HCEC 1CT (cell line): ENCODE results near the gene VPS35L.
A peak's percentile ranks its signal among the peaks of the same experiment; 100 is the strongest.
"Not testable (repeated sequence)": the region's sequence is repeated elsewhere in the genome, so short reads cannot be mapped to it uniquely, and the experiment has no call there.

Source experiments
- DNase-seq: peaks from one replicate; pipeline ENCODE4 v3.0.0-alpha.2; 2017

VPS35L gene

GRCh38 chr16:19660432-19660831 lies 104.9 kb downstream of the VPS35L start:
- no peak for DNase-seq

DNA sequence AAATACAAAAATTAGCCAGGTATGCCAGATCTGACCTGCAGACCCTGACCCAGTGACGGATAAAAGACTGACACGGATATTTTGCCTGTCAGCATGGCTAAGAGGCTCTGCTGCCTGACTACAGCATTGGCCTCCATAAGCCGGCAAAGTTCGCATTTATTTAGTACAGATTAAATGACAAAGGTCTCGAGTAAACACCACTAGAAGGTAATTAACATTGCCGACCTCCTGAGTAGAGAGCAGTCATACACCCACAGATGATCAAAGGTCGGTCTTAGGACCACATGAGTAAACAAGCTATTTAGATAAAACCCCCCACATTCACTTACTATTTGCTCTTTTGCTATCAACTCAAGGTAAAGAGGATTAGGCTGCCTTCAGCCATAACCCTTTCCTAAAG lies 106.8 kb downstream of the VPS35L start:
- DNase-seq: no peak

- DNase-seq: no peak
These were observed 108.7 kb downstream of the VPS35L start for GRCh38 chr16:19664166-19664565.

DNA sequence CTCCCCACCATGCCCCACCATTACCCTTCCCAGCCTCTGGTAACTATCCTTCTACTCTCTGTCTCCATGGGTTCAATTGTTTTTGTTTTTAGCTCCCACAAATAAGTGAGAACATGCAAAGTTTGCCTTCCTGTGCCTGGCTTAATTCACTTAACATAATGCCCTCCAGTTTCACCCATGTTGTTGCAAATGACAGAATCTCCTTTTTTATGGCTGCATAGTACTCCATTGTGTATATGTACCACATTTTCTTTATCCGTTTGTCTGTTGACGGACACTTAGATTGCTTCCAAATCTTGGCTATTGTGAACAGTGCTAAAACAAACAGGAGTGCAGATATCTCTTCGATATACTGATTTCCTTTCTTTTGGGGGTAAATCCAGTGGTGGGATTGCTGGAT lies 109.8 kb downstream of the VPS35L start:
- DNase-seq: not testable (repeated sequence)

DNA sequence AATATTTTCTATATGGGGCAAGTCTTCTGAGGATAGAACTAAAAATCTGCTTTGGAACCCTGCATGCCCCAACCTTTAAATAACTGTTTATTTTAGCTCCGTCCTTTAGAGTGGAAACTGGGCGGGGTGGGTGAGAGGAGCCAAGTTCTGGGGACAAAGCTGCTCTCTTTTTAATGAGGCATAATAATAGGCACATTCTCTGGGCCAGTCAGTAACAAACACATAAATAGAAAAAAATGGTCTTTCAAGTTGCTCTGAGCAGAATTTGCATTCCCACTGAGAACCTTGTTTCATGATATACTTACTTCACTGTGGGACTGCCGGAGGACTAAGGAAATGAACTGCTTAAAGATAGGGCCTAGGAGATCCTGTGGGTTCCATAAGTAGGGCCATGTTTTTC lies 111.0 kb downstream of the VPS35L start:
- DNase-seq: no peak

- no peak for DNase-seq
These were observed 116.9 kb downstream of the VPS35L start for GRCh38 chr16:19672378-19672777.

DNA sequence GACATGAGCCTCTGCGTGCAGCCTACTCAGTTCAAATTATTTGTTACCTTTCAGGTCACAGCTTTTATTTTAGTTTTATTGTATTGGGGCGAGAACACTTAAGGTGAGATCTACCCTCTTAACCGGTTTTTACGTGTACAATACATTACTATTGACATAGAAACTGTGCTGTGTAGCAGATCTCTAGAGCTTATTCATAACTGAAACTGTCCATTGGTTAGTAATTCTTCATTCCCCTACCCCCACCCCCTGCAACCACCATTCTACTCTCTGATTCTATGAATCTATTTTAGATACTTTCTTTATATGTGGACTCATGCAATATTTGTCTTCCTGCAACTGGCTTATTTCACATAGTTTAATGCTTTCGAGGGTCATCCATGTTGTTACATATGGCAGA lies 119.0 kb downstream of the VPS35L start:
- DNase-seq: no peak

DNA sequence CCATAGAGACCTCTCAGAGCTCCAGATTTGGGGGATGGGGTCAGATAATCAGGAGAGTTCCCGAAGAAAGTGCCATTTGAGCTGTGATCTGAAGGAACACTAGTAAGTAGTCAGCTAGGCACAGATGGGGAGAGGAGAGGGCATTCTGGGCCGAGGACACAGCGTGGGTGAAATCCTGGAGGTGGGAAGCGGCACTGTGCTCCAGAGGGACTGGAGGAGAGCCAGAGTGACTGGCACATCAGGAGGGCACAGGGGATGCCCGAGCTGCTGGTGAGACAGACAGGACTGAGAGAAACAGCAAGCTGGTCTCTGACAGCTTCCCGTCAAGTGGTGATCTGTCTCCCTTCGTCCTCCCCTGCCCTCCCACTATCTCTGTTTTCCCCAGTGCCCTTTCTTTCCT lies 121.9 kb downstream of the VPS35L start:
- DNase-seq: no peak

- DNase-seq: no peak
These were observed 123.3 kb downstream of the VPS35L start for GRCh38 chr16:19678804-19679203.

DNA sequence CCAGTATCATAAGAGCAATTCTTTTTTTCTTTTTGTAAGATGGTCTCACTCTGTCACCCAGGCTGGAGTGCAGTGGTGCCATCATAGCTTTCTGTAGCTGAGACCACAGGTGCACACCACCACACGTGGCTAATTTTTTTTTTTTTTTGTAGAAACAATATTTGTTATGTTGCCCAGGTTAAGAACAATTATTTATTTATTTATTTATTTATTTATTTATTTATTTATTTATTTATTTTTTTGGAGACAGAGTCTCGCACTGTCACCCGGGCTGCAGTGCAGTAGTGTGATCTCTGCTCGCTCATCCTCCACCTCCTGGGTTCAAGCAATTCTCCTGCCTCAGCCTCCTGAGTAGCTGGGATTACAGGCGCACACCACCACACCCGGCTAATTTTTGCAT lies 123.8 kb downstream of the VPS35L start:
- DNase-seq: not testable (repeated sequence)

DNA sequence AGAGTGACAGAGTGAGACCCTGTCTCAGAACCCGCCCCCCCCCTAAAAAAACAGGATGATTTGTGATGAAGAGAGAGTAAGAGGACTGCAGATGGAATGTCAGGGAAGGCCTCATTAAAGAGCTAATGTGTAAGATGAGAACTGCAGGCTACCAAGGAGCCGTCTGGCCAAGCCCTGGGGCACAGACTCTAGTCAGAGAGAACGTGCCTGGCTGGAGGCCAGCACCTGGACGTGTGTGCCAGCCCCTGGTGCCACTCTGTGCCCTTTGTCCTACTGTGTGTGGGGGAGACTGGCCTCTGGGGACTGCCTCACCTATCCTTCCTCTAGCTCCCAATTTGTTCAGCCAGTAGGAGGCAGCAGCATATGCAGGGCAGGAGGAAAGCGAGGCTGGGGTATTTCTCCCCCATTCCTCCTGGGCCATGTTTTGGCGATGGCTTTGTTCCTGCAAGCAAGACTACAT lies 125.4 kb downstream of the VPS35L start:
- no peak for DNase-seq

GRCh38 chr16:19681637-19682036 lies 126.1 kb downstream of the VPS35L start:
- DNase-seq: no peak

DNA sequence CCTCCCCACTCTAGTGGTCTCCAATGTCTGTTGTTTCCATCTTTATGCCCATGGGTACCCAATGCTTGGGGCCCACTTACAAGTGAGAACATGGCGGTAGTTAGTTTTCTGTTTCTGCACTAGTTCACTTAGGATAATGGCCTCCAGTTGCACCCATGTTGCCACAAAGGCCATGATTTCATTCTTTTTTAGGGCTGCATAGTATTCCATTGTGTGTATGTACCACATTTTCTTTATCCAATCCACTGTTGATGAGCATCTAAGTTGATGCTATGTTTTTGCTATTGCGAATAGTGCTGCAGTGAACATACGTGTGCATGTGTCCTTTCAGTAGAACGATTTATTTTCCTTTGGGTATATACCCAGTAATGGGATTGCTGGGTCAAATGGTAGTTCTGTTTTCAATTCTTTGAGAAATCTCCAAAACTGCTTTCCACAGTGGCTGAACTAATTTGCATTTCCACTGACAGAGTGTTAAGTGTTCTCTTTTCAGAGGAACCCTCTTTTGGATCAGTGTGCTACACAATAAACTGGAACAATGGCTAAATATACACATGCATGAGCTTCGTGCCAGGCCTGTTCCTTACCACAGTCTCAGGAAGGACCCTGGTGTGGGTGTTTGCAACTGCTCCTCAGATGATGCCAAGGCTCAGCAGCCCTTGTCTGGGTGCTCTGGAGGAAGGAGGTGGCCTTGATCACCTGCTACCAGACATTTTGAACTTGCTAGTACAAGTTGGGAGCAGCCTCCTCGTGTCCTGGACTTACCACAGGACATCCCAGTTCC lies 128.1 kb downstream of the VPS35L start:
- no peak for DNase-seq

GRCh38 chr16:19685176-19685575 lies 129.7 kb downstream of the VPS35L start:
- no peak for DNase-seq

DNA sequence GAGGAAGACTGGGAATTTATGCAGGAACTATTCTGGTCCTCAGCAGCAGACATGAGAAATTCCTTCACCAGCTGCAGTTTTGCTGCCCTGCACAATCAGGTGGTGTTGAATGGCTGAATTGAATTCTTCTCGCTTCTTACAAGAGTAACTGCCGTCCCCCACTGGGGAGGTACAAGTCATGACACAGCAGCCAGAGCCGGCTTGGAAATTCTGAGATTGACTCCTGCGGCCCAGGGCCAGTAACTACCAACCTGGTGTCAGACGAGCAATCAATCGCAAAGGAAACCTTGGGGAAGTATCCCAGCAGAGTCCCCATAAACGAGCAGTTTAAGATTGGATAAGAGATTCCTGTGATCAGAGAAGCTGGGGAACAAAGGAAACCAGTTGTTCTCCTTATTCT lies 131.8 kb downstream of the VPS35L start:
- no peak for DNase-seq

GRCh38 chr16:19688396-19689024 lies 133.0 kb downstream of the VPS35L start:
- no peak for DNase-seq

- DNase-seq: no peak
These were observed 133.8 kb downstream of the VPS35L start for GRCh38 chr16:19689342-19689741.

GRCh38 chr16:19690196-19690595 lies 134.7 kb downstream of the VPS35L start:
- no peak for DNase-seq

DNA sequence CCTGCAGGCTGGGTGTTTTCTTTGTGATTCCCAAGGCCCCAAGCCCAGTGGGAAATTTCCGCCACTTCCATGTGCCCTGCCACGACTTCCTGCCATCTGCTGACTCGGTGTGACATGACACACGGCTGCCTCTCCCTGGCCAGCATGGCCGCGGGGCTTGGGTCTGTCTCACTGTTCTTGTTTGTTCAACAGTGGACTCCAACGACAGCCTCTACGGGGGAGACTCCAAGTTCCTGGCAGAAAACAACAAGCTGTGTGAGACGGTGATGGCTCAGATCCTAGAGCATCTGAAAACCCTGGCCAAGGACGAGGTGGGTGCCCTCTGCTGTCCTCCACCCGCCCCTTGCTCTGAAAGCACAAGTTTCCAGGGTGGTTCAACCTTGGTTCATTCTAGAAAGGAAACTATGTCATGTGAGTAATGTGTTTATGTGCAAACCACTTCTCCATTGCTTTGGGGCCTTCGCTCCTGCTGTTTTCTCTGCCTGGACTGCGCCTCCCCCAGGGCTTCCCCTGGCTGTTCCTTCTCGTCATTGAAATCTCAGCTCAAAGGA lies 135.7 kb downstream of the VPS35L start:
- no peak for DNase-seq

GRCh38 chr16:19694989-19695388 lies 139.5 kb downstream of the VPS35L start:
- DNase-seq: no peak

GRCh38 chr16:19696328-19696727 lies 140.8 kb downstream of the VPS35L start:
- DNase-seq: peak; percentile 77

GRCh38 chr16:19696961-19697360 lies 141.5 kb downstream of the VPS35L start:
- no peak for DNase-seq

GRCh38 chr16:19697756-19698318 lies 142.3 kb downstream of the VPS35L start:
- DNase-seq: no peak
